ENCODE results near the gene ANO3. TPM values are rescaled to one million over a fixed set of nuclear protein-coding genes. Genes with fewer than 3 reads are reported as not detected.
A peak's percentile ranks its signal among the peaks of the same experiment; 100 is the strongest.

Gene ANO3
- total and polyA plus RNA-seq, 8 donors = 0.18 to 0.58 TPM; not detected in 6

GRCh38 chr11:26649884-26650283 is 318.0 kb downstream of the ANO3 start:
- DNase-seq = peak; percentile 58 to 85
- intact Hi-C loops (cut with DNase I; ENCODE audit: low total_unique reads) = no loop called here
- Histone ChIP-seq H3K4me1 (no peaks in the 10 kb centered on the region), H3K27me3 (no peaks in the 10 kb centered on the region), H3K9me3 (no peaks in the 10 kb centered on the region), H3K27ac (no peak overlapping the region), H3K36me3 (no peaks in the 10 kb centered on the region), H3K4me3 (no peak overlapping the region)
- TF ChIP-seq CTCF (IDR thresholded peaks at IDR 0.05) (peak in 5 of 7 experiments; percentile 14 to 55 (median 47)), POLR2AphosphoS5 (IDR thresholded peaks at IDR 0.05) (no peak)
- WGBS, 5 donors = 29 to 38% (median 36%) methylated on average over 8 of the region's 8 CpGs

- no peak for TF ChIP-seq POLR2AphosphoS5 (IDR thresholded peaks at IDR 0.05)
- no peak for TF ChIP-seq CTCF (IDR thresholded peaks at IDR 0.05)
- TF ChIP-seq EP300 (IDR thresholded peaks at IDR 0.05) = no peak
- no peak for TF ChIP-seq POLR2A (IDR thresholded peaks at IDR 0.05)
- no peak overlapping the region for H3K4me3 ChIP-seq
- DNase-seq = no peak
- H3K36me3 ChIP-seq = no peaks in the 10 kb centered on the region
- no peaks in the 10 kb centered on the region for H3K4me1 ChIP-seq
- 73 to 89% (median 85%) methylated on average over 6 of the region's 6 CpGs for WGBS, 5 donors
- no peaks in the 10 kb centered on the region for H3K9me3 ChIP-seq
- no peak overlapping the region for H3K27ac ChIP-seq
- intact Hi-C loops (cut with DNase I; ENCODE audit: low total_unique reads) = no loop called here
- H3K27me3 ChIP-seq = no peaks in the 10 kb centered on the region
Measured at GRCh38 chr11:26651916-26652315, 320.0 kb downstream of the ANO3 start.

GRCh38 chr11:26655287-26655686 is 323.4 kb downstream of the ANO3 start:
- intact Hi-C loops (cut with DNase I; ENCODE audit: low total_unique reads) = no loop called here

DNA sequence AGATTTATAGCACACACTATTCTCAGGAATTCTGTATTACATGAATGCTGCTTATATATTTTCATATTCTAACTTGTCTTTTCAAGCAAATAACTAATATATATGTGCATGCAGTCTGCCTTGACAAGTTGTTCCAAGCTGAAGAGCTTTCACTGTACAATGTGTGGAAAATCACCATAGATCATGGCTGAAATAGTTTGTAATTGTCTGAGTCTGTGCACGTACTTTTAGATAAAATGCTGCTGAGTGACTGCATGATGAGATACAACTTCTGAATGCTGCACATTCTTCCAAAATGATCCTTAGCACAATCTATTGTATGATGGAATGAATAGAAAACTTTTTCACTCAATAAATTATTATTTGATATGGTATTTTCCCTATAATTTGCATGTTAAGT is 331.0 kb downstream of the ANO3 start:
- intact Hi-C loops (cut with DNase I; ENCODE audit: low total_unique reads) = no loop called here
- Histone ChIP-seq H3K27ac (no peak overlapping the region), H3K27me3 (no peaks in the 10 kb centered on the region), H3K4me1 (no peaks in the 10 kb centered on the region), H3K9me3 (no peaks in the 10 kb centered on the region), H3K4me3 (no peak overlapping the region), H3K36me3 (no peaks in the 10 kb centered on the region)
- TF ChIP-seq POLR2A (IDR thresholded peaks at IDR 0.05) (no peak), EP300 (IDR thresholded peaks at IDR 0.05) (no peak), CTCF (IDR thresholded peaks at IDR 0.05) (no peak)
- 49 to 62% (median 60%) methylated on average over 1 of the region's 1 CpG for WGBS, 5 donors
- no peak for DNase-seq

More at GRCh38 chr11:26655287-26655686, 323.4 kb downstream of the ANO3 start:
- Histone ChIP-seq H3K9me3 (no peaks in the 10 kb centered on the region), H3K36me3 (no peaks in the 10 kb centered on the region), H3K4me1 (no peaks in the 10 kb centered on the region), H3K27me3 (no peaks in the 10 kb centered on the region), H3K4me3 (no peak overlapping the region), H3K27ac (no peak overlapping the region)
- no peak for DNase-seq
- WGBS, 5 donors = 80 to 85% (median 84%) methylated on average over 2 of the region's 2 CpGs
- TF ChIP-seq POLR2AphosphoS5 (IDR thresholded peaks at IDR 0.05) (no peak), CTCF (IDR thresholded peaks at IDR 0.05) (no peak)

All from stomach (tissue), 9 donors.